ENCODE data around the gene TMEM120B.

TMEM120B gene

DNA sequence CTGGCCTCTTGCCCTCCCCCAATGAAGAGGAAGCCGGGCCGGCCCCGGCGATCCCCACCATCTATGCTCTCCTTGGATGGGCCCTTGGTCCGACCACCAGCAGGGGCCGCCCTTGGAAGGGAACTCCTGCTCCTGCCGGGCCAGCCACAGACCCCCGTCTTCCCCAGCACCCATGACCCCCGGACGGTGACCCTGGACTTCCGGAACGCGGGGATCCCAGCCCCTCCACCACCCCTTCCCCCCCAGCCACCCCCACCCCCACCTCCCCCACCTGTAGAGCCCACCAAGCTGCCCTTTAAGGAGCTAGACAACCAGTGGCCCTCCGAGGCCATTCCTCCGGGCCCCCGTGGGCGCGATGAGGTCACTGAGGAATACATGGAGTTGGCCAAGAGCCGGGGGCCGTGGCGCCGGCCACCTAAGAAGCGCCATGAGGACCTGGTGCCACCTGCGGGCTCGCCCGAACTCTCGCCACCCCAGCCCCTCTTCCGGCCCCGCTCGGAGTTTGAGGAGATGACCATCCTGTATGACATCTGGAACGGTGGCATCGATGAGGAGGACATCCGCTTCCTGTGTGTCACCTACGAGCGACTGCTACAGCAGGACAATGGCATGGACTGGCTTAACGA, 110.7 kb downstream of the TMEM120B start:
- no peak for DNase-seq

GRCh38 chr12:121823727-121824115, 111.2 kb downstream of the TMEM120B start:
- DNase-seq = no peak

GRCh38 chr12:121825041-121825523, 112.5 kb downstream of the TMEM120B start:
- no peak for DNase-seq

GRCh38 chr12:121826318-121827150, 114.0 kb downstream of the TMEM120B start:
- DNase-seq = no peak

DNA sequence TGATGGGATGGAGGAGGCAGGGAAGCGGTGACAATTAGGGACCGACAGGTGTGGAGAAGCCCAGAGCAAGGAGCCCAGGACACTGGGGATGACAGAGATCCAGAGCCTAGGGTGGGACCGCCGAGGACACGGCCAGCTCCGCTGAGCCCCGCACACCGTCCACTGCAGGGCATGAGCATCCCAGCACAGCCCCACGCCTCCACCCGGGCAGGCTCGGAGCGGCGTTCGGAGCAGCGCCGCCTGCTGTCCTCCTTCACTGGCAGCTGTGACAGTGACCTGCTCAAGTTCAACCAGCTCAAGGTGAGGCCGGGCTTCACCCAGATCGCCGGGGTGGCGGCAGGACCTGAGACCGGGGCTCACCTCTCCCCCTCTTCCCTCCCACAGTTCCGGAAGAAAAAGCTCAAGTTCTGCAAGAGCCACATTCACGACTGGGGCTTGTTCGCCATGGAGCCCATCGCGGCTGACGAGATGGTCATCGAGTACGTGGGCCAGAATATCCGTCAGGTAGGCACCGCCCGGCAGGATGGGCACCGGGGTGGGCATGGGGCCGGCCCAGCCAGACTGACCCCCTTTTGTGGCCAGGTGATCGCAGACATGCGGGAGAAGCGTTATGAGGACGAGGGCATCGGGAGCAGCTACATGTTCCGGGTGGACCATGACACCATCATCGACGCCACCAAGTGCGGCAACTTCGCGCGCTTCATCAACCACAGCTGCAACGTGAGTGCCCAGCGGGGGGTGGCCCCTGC, 115.0 kb downstream of the TMEM120B start:
- no peak for DNase-seq

- no peak for DNase-seq
These were observed 115.8 kb downstream of the TMEM120B start for GRCh38 chr12:121828306-121828705.

DNA sequence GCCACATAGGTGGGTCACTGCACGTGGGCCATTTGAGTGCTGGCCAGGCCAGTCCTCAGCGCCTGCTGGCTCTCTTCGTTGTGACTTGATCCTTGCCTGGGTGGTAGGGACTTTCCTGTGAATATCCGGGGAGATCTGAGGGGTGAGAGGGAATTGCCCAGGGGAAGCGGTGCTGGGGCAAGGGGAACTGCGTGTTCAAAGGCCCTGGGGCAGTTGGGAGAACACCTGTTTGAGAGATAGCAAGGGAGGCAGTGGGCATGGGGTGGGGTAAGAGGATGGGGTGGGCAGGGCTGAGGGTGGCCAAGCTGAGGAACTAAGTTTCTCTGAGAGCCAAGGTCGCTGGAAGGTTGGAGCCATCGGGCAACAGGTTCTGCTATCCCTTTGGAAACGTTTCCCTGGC, 116.3 kb downstream of the TMEM120B start:
- DNase-seq = no peak

DNA sequence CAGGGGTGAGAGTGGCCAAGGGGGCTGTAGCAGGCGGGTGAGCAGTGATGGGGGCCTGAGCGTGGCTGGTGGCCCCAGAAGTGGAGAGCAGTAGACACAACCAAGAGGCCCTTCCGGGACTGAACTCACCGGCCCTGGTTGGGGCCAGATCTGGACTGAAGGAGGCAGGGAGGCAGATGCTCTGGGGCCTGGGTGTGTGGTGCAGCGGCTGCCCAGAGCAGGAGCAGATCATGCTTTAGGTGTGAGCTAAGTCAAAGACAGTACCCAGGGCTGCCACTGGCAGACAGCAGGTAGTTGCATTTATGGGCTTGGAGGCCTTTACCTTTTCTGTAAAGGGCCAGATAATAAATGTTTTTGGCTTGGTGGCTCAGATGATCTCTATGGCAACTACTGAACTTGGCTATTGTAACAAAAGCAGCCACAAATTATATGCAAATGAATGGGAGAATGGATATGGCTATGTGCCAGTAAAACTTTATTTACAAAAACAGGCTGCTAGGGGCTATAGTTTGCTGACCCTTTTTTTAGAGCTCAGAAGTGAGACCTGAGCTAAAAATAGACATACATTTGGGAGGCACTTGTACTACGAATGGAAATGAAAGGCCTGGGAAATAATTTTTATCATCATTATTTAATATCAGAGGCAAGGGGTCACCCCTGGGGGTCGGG, 116.8 kb downstream of the TMEM120B start:
- no peak for DNase-seq

DNA sequence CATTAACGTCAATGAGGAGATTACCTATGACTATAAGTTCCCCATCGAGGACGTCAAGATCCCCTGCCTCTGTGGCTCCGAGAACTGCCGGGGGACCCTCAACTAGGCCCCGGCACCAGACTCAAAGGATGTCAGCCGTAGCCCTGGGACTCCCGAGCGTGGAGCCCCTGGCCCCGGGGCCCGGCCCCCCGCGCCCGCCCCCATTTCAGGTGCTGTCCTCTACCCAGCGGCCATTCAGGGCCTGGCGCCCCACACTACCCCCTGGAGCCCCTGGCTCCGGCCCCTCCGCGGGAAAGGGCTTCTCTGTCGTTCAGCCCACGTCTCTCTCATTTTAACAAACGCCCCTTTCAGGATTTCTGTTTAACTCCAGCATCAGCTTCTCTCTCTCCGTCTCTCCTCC, 117.6 kb downstream of the TMEM120B start:
- no peak for DNase-seq

DNA sequence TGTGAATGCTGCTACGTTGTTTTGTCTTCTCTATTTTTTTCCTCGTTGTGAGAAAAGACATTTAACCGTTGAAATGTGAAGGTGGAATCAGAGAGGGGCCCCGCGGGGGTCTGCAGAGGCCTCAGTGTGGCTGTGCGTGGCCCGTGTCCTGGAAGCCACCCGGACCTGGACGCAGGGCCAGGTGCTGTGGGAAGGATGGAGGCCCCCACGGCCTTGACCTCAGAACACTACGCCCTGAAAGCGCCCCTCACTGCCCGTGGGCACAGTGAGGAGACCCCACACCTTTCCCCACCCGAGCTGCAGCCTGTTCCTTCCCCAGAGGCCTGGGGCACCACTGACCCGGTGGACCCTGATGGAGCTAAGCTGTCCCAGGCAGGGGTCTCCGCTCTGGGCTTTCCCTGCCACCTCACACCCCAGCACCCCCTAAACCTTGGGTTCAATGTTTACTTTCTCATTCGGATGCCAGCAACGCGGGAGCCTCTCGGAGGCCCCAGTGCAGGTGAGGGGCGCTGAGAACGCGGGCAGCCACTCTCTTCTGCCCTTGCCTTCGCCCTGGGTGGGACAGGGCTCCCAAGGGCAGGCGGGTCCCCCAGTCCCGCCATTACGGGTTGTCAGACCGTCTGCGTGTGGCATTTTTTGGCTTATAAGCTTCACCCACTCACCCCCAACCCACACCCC, 118.2 kb downstream of the TMEM120B start:
- DNase-seq = no peak
